ENCODE measurements around the gene SDCCAG8. TPM values are rescaled to one million over a fixed set of nuclear protein-coding genes. Genes with fewer than 3 reads are reported as not detected.

Gene SDCCAG8
- total RNA-seq, 2 donors from 2014 or later: 29.0 to 34.5 TPM

DNA sequence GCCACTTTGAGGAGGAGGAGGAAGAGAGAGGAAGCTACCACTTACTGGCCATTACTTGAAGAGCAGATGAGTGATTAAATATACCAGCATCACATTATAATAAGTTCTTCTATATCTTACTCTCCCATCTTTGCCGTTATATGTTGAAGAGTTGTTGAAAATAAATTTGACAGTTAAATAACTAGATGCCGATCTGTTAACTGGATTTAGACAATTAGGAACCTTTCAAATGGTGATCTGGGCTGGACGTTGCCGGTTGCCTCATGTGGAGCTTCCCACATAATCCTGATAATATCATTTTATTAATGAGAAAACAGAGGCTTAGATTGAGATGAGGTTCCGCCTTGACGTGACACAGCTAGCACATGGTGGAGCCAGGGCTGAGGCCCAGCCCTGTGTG is 147.0 kb downstream of the SDCCAG8 start:
- TF ChIP-seq, protein P1, sequence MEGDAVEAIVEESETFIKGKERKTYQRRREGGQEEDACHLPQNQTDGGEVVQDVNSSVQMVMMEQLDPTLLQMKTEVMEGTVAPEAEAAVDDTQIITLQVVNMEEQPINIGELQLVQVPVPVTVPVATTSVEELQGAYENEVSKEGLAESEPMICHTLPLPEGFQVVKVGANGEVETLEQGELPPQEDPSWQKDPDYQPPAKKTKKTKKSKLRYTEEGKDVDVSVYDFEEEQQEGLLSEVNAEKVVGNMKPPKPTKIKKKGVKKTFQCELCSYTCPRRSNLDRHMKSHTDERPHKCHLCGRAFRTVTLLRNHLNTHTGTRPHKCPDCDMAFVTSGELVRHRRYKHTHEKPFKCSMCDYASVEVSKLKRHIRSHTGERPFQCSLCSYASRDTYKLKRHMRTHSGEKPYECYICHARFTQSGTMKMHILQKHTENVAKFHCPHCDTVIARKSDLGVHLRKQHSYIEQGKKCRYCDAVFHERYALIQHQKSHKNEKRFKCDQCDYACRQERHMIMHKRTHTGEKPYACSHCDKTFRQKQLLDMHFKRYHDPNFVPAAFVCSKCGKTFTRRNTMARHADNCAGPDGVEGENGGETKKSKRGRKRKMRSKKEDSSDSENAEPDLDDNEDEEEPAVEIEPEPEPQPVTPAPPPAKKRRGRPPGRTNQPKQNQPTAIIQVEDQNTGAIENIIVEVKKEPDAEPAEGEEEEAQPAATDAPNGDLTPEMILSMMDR (IDR thresholded peaks at IDR 0.05): no peak
- Histone ChIP-seq H3K4me1 (no peaks in the 10 kb centered on the region), H3K9me3 (no peaks in the 10 kb centered on the region), H3K27ac (no peak overlapping the region), H3K36me3 (no peaks in the 10 kb centered on the region), H3K4me3 (no peak overlapping the region), H3K27me3 (no peaks in the 10 kb centered on the region)
- DNase-seq (ENCODE audit: low spot score): no peak

DNA sequence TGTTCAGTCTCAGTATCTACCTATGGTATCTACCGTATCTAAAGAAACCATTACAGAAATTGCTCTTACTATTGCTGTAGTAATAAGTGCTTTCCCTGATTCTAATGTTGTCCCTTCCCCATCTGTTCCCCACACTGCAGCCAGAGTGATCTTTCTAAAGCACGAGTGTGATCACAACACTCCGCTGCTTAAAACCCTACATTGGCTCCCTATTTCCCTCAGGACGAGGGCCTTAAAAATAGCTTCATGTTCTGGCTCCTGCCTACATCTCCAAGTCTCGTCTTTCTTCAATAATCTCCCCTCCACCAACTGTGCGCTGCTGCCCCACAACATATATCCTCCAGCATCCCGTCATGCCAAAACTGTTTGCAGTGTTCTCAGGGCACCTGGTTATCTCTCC is 150.6 kb downstream of the SDCCAG8 start:
- H3K4me3 ChIP-seq: no peak overlapping the region
- no peaks in the 10 kb centered on the region for H3K27me3 ChIP-seq
- H3K36me3 ChIP-seq: no peaks in the 10 kb centered on the region
- no peak for DNase-seq (ENCODE audit: low spot score)
- H3K27ac ChIP-seq: no peak overlapping the region
- TF ChIP-seq, protein P1 (IDR thresholded peaks at IDR 0.05): no peak
- no peaks in the 10 kb centered on the region for H3K4me1 ChIP-seq
- no peaks in the 10 kb centered on the region for H3K9me3 ChIP-seq

- H3K9me3 ChIP-seq: no peaks in the 10 kb centered on the region
- no peak overlapping the region for H3K27ac ChIP-seq
- H3K4me3 ChIP-seq: no peak overlapping the region
Measured at GRCh38 chr1:243407284-243408018, 151.6 kb downstream of the SDCCAG8 start.

GRCh38 chr1:243408479-243408878 is 152.6 kb downstream of the SDCCAG8 start:
- H3K4me1 ChIP-seq: no peaks in the 10 kb centered on the region
- no peak overlapping the region for H3K4me3 ChIP-seq
- DNase-seq (ENCODE audit: low spot score): no peak
- no peaks in the 10 kb centered on the region for H3K27me3 ChIP-seq
- no peaks in the 10 kb centered on the region for H3K36me3 ChIP-seq
- H3K27ac ChIP-seq: no peak overlapping the region
- TF ChIP-seq, protein P1 (IDR thresholded peaks at IDR 0.05): no peak
- H3K9me3 ChIP-seq: no peaks in the 10 kb centered on the region

More at GRCh38 chr1:243407284-243408018, 151.6 kb downstream of the SDCCAG8 start:
- H3K36me3 ChIP-seq: no peaks in the 10 kb centered on the region
- DNase-seq (ENCODE audit: low spot score): no peak
- no peaks in the 10 kb centered on the region for H3K27me3 ChIP-seq
- H3K4me1 ChIP-seq: no peaks in the 10 kb centered on the region
- TF ChIP-seq, protein P1 (IDR thresholded peaks at IDR 0.05): no peak

- TF ChIP-seq, protein P1 (IDR thresholded peaks at IDR 0.05): no peak
Measured at GRCh38 chr1:243409284-243409683, 153.4 kb downstream of the SDCCAG8 start.

GRCh38 chr1:243411472-243411871 is 155.6 kb downstream of the SDCCAG8 start:
- no peak for DNase-seq (ENCODE audit: low spot score)
- TF ChIP-seq, protein P1 (IDR thresholded peaks at IDR 0.05): no peak
- no peak overlapping the region for H3K4me3 ChIP-seq
- H3K27ac ChIP-seq: no peak overlapping the region
- no peaks in the 10 kb centered on the region for H3K9me3 ChIP-seq
- H3K36me3 ChIP-seq: peaks cover 9% of the 10 kb centered on the region
- H3K4me1 ChIP-seq: no peaks in the 10 kb centered on the region
- no peaks in the 10 kb centered on the region for H3K27me3 ChIP-seq

More at GRCh38 chr1:243409284-243409683, 153.4 kb downstream of the SDCCAG8 start:
- H3K4me3 ChIP-seq: no peak overlapping the region
- no peaks in the 10 kb centered on the region for H3K4me1 ChIP-seq
- H3K27me3 ChIP-seq: no peaks in the 10 kb centered on the region
- no peak for DNase-seq (ENCODE audit: low spot score)
- H3K36me3 ChIP-seq: no peaks in the 10 kb centered on the region
- H3K9me3 ChIP-seq: no peaks in the 10 kb centered on the region
- no peak overlapping the region for H3K27ac ChIP-seq
